Fibroblast of gingiva (primary cell): ENCODE measurements around the gene PLCB4.
A peak's percentile ranks its signal among the peaks of the same experiment; 100 is the strongest.

Experiments
- DNase-seq: peaks from one replicate; pipeline ENCODE4 v3.0.0-alpha.2; 2011; ENCODE audit warnings: low read depth

The PLCB4 gene

GRCh38 chr20:9323622-9324021 is 254.7 kb downstream of the PLCB4 start:
- no peak for DNase-seq

GRCh38 chr20:9329355-9330101 is 260.6 kb downstream of the PLCB4 start:
- DNase-seq: no peak

- no peak for DNase-seq
Observed at GRCh38 chr20:9330151-9330550, 261.3 kb downstream of the PLCB4 start.

GRCh38 chr20:9331707-9332435 is 263.0 kb downstream of the PLCB4 start:
- DNase-seq: no peak

GRCh38 chr20:9332791-9333479 is 264.0 kb downstream of the PLCB4 start:
- no peak for DNase-seq

GRCh38 chr20:9334866-9335265 is 266.0 kb downstream of the PLCB4 start:
- no peak for DNase-seq

GRCh38 chr20:9338101-9338500 is 269.2 kb downstream of the PLCB4 start:
- no peak for DNase-seq

- DNase-seq: no peak
Observed at GRCh38 chr20:9339708-9340107, 270.8 kb downstream of the PLCB4 start.

- no peak for DNase-seq
Observed at GRCh38 chr20:9342651-9343050, 273.8 kb downstream of the PLCB4 start.

GRCh38 chr20:9344083-9344920 is 275.4 kb downstream of the PLCB4 start:
- DNase-seq: peak; percentile 77

GRCh38 chr20:9348316-9348715 is 279.4 kb downstream of the PLCB4 start:
- DNase-seq: no peak

GRCh38 chr20:9348747-9349146 is 279.9 kb downstream of the PLCB4 start:
- no peak for DNase-seq

- DNase-seq: no peak
Observed at GRCh38 chr20:9349249-9349648, 280.4 kb downstream of the PLCB4 start.

GRCh38 chr20:9352739-9353138 is 283.9 kb downstream of the PLCB4 start:
- DNase-seq: no peak

GRCh38 chr20:9353180-9353915 is 284.5 kb downstream of the PLCB4 start:
- DNase-seq: no peak

GRCh38 chr20:9353916-9354276 is 285.0 kb downstream of the PLCB4 start:
- DNase-seq: peak; percentile 63

GRCh38 chr20:9354579-9354978 is 285.7 kb downstream of the PLCB4 start:
- no peak for DNase-seq

GRCh38 chr20:9358001-9358400 is 289.1 kb downstream of the PLCB4 start:
- no peak for DNase-seq

GRCh38 chr20:9359561-9360308 is 290.8 kb downstream of the PLCB4 start:
- DNase-seq: peak; percentile 82

- peak; percentile 89 for DNase-seq
Observed at GRCh38 chr20:9360431-9360830, 291.5 kb downstream of the PLCB4 start.

- no peak for DNase-seq
Observed at GRCh38 chr20:9363673-9364072, 294.8 kb downstream of the PLCB4 start.
